DMS79 treated with DMSO at 0.1 percent for 48 hours (cell line): ENCODE results near the gene AKT3.
"Not testable (repeated sequence)": the region's sequence is repeated elsewhere in the genome, so short reads cannot be mapped to it uniquely, and the experiment has no call there.

Source experiments
- DNase-seq: peaks from one replicate; lab custom pipeline; 2025; lab: John Stamatoyannopoulos, UW

The AKT3 gene

GRCh38 chr1:243597383-243597782 lies 252.7 kb downstream of the AKT3 start:
- DNase-seq: no peak

DNA sequence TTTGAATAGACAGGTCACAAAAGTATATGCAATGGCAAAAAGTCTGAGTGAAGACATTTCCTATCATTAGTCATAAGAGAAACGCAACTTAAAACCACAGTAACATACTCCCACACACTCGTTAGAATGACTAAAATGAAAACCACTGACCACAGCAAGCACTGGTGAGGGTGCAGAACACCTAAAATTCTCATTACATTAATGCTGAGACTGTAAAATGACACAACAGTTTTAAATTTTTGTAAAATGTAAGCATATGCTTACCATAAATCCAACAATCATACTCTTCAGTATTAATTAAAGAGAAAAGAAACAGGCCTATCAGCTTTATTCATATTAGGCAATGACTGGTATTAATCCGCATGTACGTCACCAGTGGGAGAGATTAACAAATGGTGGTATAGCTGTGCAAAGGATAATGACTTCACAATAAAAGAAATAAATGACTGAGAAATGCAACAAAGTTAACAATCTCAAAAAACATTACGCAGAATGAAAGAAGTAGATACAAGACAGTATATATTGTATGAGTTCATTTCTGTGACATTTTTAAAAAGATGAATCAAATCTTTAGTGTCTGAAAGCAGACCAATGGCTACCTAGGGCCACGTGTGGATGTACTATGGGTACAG lies 253.5 kb downstream of the AKT3 start:
- DNase-seq: no peak

GRCh38 chr1:243595527-243596210 lies 254.4 kb downstream of the AKT3 start:
- no peak for DNase-seq

DNA sequence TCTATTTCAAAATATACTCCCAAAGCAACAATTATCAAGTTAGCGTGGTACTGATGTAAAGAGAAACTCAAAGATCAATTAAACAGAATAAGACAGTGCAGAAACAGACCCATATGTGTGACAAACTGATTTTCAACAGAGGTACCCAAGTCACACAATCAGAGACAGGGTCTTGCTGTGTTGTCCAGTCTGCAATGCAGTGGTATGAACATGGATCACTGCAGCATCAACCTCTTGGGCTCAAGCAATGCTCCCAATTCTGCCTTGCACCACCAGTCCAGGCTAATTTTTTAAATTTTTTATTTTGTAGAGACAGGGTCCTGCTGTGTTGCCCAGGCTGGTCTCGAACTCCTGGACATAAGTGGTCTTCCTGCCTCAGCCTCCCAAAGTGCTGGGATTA lies 255.6 kb downstream of the AKT3 start:
- DNase-seq: no peak

GRCh38 chr1:243589286-243589685 lies 260.8 kb downstream of the AKT3 start:
- not testable (repeated sequence) for DNase-seq

DNA sequence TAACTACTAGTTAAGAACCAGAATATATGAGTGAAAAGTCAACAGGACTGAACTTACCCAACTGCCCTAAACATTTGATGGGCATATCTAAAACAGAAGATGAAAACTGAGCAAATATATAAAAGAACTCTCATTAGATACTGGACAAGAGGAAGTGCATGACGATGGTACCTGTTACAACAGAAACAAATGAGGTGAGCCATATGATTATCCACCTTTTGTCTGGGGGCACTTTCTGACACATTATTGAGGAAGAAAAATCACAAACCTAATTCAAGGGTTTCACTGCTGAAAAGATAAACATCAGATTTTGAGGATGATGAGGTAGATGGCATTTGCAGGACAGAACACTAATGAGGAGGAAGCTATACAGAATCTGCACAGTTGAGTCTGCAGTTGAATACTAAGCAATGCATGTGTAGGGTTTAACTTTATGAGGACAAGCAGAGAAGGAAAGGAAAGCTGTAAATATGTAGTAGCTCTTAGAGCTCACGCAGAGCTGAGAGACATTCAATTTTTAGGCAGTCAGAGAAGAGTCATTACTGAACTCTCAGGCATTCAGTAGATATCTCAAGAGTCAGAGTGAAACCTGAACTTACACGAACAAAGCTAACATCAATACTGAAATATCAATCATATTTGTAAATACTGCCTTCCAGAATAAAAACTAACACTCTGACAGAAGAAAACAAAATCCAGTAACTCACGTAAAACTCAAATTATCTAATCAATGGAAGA lies 262.1 kb downstream of the AKT3 start:
- no peak for DNase-seq

DNA sequence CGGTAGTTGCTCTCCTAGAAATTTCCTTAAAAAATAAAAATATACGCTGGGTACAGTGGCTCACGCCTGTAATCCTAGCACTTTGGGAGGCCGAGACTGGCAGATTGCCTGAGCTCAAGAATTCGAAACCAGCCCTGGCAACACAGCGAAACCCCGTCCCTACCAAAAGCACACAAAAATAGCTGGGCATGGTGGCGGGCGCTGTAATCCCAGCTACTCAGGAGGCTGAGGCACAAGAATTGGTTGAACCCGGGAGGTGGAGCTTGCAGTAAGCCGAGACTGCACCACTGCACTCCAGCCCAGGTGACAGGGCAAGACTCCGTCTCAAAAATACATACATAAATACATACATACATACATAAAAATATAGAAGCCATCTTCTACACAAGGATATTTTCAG lies 262.8 kb downstream of the AKT3 start:
- no peak for DNase-seq

DNA sequence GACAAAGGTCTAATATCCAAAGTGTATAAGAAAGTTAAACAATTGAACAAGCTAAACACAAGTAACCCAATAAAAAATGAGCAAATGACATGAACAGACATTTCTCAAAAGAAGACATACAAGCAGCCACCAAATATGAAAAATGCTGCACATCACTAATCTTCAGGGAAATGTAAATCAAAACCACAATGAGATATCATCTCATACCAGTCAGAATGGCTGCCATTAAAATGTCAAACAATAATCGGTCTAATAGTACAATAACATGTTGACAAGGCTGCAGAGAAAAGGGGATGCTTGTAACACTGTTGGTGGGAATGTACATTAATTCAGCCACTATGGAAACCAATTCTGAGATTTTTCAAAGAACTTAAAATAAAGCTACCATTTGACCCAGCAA lies 264.1 kb downstream of the AKT3 start:
- DNase-seq: no peak

DNA sequence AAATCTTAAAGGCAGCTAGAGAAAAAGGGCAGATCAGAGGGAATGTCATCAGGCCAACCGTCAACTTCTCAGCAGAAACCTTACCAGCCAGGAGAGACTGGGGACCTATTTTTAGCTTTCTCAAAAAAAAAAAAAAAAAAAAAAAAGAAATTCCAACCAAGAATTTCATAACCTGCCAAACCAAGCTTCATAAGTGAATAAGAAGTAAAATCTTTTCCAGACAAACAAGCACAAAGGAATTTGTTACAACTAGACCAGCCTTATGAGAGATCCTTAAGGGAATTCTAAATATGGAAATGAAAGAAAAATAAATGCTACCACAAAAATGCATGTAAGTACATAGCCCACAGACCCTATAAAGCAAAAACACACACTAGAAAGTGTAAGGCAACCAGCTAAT lies 267.7 kb downstream of the AKT3 start:
- no peak for DNase-seq

GRCh38 chr1:243580984-243581383 lies 269.1 kb downstream of the AKT3 start:
- DNase-seq: no peak

- no peak for DNase-seq
Measured at GRCh38 chr1:243580072-243580471, 270.0 kb downstream of the AKT3 start.

DNA sequence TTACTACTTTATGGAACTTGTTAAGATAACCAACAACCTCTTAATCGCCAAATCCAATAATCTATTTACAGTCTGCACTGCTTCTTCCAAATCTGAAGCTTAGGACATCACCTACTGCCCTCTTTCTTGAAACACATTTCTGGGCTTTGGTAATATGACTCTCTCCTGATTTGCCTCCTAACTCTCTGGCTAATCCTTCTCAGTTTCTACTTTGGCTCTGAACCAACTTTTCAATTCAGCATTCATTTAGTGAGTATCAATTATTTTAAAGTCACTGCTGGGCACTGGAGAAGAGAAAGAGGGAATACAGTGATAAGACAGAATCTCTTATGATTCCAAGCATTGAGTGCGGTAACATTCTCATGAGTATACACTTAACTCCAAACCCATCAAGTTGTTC lies 275.0 kb downstream of the AKT3 start:
- no peak for DNase-seq

GRCh38 chr1:243572940-243573339 lies 277.1 kb downstream of the AKT3 start:
- DNase-seq: no peak

DNA sequence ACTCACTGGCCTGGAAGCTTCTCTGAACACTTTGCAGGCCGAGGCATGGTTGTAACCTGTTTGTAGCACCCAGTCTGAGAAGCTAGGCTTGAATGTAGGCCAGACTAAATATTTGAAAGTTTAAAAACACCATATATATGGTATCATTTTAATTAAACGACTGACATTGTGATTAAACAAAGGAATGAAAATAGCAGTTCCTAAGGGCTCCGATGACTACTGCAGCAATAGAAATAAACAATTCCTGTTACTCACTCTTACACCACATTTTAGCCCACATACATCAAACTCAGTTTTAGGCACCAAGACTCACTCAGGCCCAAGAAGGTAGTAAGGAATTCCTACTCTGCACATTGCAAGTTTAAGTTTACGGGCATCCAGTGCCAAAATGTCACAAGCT lies 281.2 kb downstream of the AKT3 start:
- DNase-seq: no peak

GRCh38 chr1:243564814-243565213 lies 285.2 kb downstream of the AKT3 start:
- DNase-seq: no peak

GRCh38 chr1:243563732-243564131 lies 286.3 kb downstream of the AKT3 start:
- DNase-seq: no peak

DNA sequence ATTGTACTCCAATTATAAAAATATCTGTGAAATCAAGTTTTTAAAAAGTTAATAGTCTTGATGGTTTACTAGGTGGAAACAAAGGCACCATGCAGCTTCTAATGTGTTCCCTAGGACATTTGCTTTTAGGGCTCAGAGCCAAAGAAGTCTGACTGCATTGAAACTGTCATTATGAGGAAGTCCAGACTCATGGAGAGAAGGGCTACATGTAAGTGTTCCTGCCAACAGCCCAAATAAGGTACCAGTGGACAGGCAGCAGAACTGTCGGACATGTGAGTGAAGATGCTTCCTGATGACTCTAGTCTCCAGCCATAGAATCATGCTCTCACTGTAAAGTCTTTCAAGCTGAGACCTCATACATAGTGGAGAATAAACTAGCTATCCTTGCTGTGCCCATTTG lies 287.6 kb downstream of the AKT3 start:
- no peak for DNase-seq

- DNase-seq: no peak
Measured at GRCh38 chr1:243561588-243562319, 288.3 kb downstream of the AKT3 start.

- no peak for DNase-seq
Measured at GRCh38 chr1:243559575-243560162, 290.4 kb downstream of the AKT3 start.

DNA sequence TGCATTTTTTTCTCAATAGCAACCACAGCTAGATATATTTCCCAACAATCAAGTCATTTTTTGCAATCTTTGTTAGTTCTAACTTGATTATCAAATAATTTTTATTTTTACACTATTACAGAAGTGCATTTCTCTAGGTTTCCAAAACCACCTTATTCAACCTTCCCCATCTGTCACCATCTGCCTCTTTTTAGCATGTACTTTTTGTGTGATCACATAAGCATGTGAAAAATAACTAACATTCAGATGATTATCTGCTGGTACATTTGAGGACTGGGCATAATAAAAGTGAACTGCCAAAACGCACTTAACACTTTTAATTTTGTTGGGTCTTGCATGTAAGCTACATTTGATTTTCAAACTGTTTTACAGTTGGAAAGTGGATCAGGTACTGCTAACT lies 291.5 kb downstream of the AKT3 start:
- DNase-seq: no peak

- no peak for DNase-seq
Measured at GRCh38 chr1:243557866-243558265, 292.2 kb downstream of the AKT3 start.

DNA sequence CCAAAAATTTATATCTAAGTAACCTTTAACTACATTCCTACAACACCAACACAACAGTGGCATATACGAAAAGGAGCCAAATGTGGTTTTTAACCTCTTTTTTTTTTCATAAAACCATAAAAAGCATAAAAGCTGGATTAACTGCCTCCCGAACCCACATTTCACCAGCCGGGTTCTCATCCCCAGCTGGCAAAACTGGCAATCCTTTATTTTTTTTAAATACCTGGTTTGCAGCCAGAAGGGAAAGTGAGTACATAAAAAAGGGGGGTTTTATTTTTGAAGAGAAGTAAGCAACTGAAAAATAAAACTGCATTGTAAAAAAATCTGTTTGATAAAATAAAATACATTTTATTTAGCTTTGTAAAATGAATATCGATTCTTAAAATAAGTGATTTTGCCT lies 295.4 kb downstream of the AKT3 start:
- no peak for DNase-seq
